HG03196 (cell line): ENCODE measurements around the gene OR2T8.

ENCODE experiments used
- ATAC-seq: cut with Tn5 transposase; IDR thresholded peaks from one replicate; pipeline ENCODE4 v1.9.1; 2021; ENCODE audit not compliant: unreplicated experiment

OR2T8 gene

GRCh38 chr1:247953408-247953807, 33.4 kb downstream of the OR2T8 start:
- ATAC-seq, result no peak

GRCh38 chr1:247961791-247962190, 41.7 kb downstream of the OR2T8 start:
- ATAC-seq, result no peak

- ATAC-seq, result no peak
Observed at GRCh38 chr1:247962911-247963588, 43.0 kb downstream of the OR2T8 start.

GRCh38 chr1:247964933-247965332, 44.9 kb downstream of the OR2T8 start, which contains the start of gene OR2AK2:
Gene OR2AK2 (plus strand): TSS chr1:247965233. CDS start chr1:247965377, 144 bp downstream.
- ATAC-seq, result no peak

- ATAC-seq, result peak; percentile 70
Observed at GRCh38 chr1:247966532-247967204, 46.6 kb downstream of the OR2T8 start.
